Nucleus accumbens (tissue), 56 donors: Measurements from ENCODE around the gene GALNT3.

Experiments
- DNase-seq, 56 donors: peaks; one replicate each; lab custom pipeline; 2025; lab: John Stamatoyannopoulos, UW

GALNT3 gene

GRCh38 chr2:165793779-165794535, at the start of gene GALNT3:
Gene GALNT3, minus strand, starts transcription at chr2:165794247. Its CDS starts 23,547 bp downstream, at chr2:165770700.
- peak in 34 of 56 donors; percentile 3 to 71 (median 22) for DNase-seq

- no peak for DNase-seq
Measured at GRCh38 chr2:165843351-165843750, 49.3 kb upstream of the GALNT3 start.

GRCh38 chr2:165840333-165840958, 46.4 kb upstream of the GALNT3 start:
- no peak for DNase-seq

DNA sequence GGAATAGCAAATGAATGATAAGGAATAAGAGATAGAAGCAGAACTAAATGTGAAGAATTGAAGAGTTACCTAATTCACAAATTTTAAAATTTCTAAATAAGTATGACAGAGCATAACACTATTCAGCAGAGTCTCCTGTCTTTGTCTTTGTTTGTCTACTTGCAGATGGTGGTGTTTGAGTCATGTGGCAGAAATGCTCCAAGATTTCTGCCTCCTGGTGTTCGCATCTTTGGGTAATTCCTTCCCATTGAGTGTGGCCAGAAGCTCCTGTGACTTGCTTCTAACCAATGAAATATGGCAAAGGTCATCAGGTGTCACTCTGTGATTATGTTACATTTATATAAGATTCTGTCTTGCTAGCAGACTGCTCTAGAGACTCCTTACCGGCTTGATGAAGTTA, 45.6 kb upstream of the GALNT3 start:
- no peak for DNase-seq

DNA sequence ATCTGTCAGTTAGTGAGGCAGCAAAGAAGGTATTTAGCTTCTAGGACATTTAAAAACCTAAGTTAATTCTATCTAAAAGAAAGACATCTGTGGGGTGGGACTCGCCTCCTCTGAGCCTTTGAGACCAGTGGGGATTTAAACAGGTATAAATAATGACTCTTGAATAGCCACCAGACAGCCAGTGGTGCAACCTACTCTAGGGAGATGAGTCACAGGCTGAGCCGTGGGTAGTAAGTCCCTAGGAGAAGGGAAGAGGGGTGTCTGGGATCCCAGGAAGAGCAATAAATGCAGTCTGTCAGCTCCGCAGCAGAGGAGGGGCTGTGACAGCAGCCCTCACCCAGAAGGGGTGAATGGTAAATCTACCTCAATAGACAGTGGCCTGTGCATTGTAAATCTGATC, 43.1 kb upstream of the GALNT3 start:
- no peak for DNase-seq

- DNase-seq: no peak
Measured at GRCh38 chr2:165835363-165835762, 41.3 kb upstream of the GALNT3 start.

DNA sequence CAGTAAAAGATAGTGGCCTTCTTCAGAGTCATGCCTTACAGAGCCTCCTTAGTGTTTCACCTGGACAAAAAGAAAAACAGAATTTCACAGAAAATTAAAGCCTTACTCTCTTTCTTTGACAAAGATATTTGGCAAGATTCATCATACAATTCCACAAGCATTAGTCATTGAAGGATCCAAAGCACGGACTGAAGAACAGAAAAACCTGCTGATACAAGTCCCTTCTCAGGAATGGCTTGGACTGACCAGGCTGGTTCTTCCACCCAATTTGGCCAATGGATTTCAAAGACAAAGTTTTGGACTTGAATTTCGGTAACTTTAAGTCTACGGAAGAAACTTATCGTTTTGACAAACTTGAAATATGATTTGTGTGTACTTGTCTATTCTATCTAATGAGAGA, 39.1 kb upstream of the GALNT3 start:
- DNase-seq: no peak

DNA sequence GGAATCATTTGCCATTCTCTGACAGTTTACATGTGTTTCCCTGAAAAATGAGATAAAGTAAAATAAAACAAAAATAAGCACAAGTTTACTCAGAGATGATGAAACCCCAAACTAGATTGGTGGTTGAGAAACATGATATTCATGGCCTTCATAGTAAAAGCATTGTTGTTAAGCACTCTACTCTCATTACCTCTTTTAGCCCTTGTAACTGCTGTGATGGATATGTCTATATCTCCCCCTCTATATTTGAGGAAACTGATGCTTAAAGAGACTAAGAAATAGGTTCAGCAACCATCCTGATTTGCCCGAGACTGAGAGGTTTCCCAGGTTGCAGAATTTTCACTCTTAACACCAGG, 33.9 kb upstream of the GALNT3 start:
- DNase-seq: no peak

GRCh38 chr2:165827016-165827920, 33.2 kb upstream of the GALNT3 start:
- DNase-seq: no peak

GRCh38 chr2:165825041-165825440, 31.0 kb upstream of the GALNT3 start:
- peak in 3 of 56 donors; percentile 0 to 11 (median 2) for DNase-seq

DNA sequence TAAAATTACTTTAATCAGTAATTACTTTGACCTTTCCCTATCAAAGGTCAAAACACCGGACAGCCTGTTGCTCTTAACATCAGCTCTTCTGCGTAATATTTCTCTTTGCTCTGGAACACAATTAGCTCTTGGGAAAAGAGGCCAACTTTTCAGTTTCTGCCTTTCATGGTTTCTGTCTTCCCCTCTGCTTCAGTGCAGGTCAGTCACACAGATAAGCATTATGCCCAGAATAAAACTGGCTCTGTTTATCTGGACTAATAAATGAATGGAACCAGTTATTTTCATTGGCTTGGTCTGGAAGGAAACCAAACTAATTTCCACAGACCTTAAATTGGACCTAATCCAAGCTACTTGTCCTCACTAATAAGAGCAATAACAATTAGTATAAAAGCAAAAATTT, 26.2 kb upstream of the GALNT3 start:
- no peak for DNase-seq

- no peak for DNase-seq
Measured at GRCh38 chr2:165818920-165819319, 24.9 kb upstream of the GALNT3 start.

DNA sequence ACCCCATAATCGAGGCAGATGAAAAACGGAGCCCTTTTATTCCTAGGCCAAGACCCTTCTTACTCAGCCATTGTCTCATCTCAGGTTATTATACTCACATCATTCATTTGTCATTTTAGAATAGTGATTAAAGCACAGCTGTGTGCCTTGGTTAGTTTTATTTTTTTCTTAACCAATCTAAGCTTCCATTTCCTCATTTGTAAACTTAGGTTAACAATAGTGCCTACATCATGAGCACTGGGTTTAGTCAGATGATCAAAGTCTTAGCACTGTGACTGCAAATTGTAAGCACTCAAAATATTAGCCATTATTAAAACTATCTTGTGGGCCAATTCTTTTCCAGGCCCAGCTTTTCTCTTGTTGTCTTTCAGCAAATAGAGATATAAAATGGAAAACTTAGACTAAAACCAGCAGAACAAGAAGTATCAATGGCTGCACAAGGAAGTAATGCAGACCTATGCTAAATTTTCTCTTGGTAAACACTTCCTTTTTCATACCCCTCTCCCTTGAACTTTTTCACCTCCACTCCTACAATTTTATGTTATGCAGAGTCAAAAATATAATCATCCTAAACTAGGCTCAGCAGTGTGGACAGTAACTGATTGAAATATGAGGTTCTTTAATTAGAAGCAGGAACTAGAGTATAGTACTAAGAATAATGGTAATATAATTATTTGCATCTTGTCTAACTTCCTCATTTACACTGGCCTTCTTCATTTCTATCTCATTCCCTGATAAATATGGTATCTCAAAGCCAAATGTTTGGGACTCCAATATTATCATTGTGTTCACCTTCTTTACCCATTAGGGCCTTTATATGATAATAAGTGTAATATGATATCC, 21.5 kb upstream of the GALNT3 start:
- no peak for DNase-seq

DNA sequence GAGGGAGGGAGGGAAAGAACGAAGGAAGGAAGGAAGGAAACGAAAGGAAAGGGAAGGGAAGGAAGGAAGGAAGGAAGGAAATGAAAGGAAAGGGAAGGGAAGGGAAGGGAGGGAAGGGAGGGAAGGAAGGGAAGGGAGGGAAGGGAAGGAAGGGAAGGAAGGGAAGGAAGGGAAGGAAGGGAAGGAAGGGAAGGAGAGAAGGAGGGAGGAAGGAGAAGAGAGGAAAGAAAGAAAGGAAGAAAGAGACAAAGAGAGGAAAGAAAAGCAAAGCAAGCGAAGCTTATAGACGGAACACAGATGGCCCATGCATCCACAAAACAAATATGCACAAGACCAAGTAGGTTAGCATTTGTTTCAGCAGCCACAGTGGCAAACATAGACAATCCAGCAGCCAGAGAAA, 20.4 kb upstream of the GALNT3 start:
- DNase-seq: no peak

GRCh38 chr2:165811592-165812370, 17.7 kb upstream of the GALNT3 start:
- no peak for DNase-seq

DNA sequence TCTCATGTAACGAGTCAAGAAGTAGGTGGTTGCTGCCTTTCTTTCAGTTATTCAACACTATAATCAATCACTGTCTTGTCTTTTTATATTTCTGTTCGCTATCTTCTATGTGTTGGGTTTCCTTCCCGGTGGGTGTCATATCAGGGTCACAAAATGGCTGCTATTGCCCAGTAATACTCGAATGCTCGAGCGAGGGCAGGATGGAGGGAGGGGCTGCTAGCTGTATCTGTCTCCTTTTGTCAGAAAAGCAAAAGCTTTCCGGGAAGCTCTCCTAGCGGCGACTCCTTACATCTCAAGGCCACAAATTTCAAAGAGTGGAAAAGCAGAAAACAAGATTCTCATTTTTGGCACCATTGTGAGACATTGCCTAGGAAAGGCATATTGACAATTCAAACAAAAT, 16.4 kb upstream of the GALNT3 start:
- DNase-seq: no peak

DNA sequence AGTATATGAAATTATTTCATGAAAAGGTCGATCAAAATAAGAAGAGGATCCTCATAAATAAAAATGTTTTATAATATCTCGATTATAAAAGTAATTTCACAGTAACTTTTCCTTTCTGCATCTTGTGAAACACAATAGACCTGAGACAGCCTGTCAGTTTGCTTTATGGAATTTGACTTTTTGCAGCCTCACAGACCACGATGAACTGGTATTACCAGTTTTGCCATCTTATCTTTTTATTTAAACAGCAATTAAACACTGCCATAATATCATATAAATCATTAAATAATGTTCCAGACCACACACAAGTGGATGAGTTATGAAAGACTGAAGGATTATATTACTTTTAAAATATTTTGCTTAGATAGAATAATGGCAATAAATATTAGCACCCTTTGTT, 10.7 kb upstream of the GALNT3 start:
- DNase-seq: no peak

- no peak for DNase-seq
Measured at GRCh38 chr2:165803123-165803760, 9.2 kb upstream of the GALNT3 start.

DNA sequence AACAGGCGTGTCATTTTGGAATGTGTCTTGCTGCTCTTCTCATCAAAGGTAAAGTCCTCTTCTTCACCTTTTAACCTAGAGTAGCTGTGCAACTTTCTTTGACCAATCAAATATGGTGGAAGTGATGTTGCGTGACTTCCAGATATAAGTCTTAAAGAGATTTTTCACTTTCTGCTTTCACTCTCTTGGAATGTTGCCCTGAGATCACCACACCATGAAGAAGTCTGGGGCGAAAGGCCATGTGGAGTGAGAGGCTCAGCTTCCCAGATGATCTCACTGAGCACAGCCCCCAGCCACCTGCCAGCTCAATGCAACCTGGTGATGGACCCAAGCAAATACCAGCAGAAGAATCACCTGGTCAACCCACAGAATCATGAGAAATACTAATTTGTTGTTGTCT, 7.1 kb upstream of the GALNT3 start:
- DNase-seq: no peak
